SU-DHL-6 (cell line): Measurements from ENCODE around the gene PSMC5.
"Not testable (repeated sequence)": the region's sequence is repeated elsewhere in the genome, so short reads cannot be mapped to it uniquely, and the experiment has no call there.

Experiments
- H2AFZ ChIP-seq: fragments of 200-600 bp; sonication (generic); 2 replicates; pipeline ENCODE4 v1.6.1; 2014; ENCODE audit warnings: low read depth, mild to moderate bottlenecking, moderate library complexity, mixed read lengths, antibody characterized with exemption, low read length; ENCODE audit not compliant: severe bottlenecking
- H3F3A ChIP-seq: fragments of 200-600 bp; shearing (Covaris generic); 2 replicates; pipeline ENCODE4 v1.6.0; 2016; ENCODE audit warnings: antibody characterized with exemption, mild to moderate bottlenecking; ENCODE audit not compliant: insufficient read depth
- H3K27ac ChIP-seq: fragments of 200-600 bp; sonication (generic); 2 replicates; pipeline ENCODE4 v1.5.1; 2016; ENCODE audit warnings: low read depth, mild to moderate bottlenecking, low read length, moderate library complexity, mixed read lengths
- H3K27me3 ChIP-seq: fragments of 200-600 bp; sonication (generic), shearing (Covaris generic); 2 replicates; pipeline ENCODE4 v1.6.0; 2014; ENCODE audit warnings: mild to moderate bottlenecking, low read length
- H3K36me3 ChIP-seq: fragments of 200-600 bp; sonication (generic); 2 replicates; pipeline ENCODE4 v1.6.1; 2014; ENCODE audit warnings: mild to moderate bottlenecking, low read length, mixed read lengths
- H3K4me2 ChIP-seq: fragments of 300-600, 200-600 bp; shearing (Covaris generic), sonication (generic); 2 replicates; pipeline ENCODE4 v1.6.0; 2014; ENCODE audit warnings: low read length, low read depth, mild to moderate bottlenecking; ENCODE audit not compliant: poor library complexity, severe bottlenecking
- H3K4me3 ChIP-seq: fragments of 200-600 bp; sonication (generic); 2 replicates; pipeline ENCODE4 v1.5.1; 2014; ENCODE audit warnings: antibody characterized with exemption, low read length, mild to moderate bottlenecking, mixed read lengths; ENCODE audit not compliant: insufficient read depth, poor library complexity, severe bottlenecking
- H3K79me2 ChIP-seq: fragments of 200-600 bp; sonication (generic); 2 replicates; pipeline ENCODE4 v1.6.1; 2014; ENCODE audit warnings: mild to moderate bottlenecking, low read length, moderate library complexity; ENCODE audit not compliant: insufficient read depth
- H3K9ac ChIP-seq: fragments of 200-600 bp; sonication (generic); 2 replicates; pipeline ENCODE4 v1.7.0; 2014; ENCODE audit warnings: mild to moderate bottlenecking, low read length
- H3K9me2 ChIP-seq: fragments of 200-600 bp; sonication (generic); replicated peaks from 2 replicates; pipeline ENCODE4 v1.6.1; 2014; ENCODE audit warnings: low read length; ENCODE audit not compliant: insufficient read depth
- H3K9me3 ChIP-seq: fragments of 200-600 bp; sonication (generic); 2 replicates; pipeline ENCODE4 v1.6.1; 2014; ENCODE audit warnings: low read length, mixed read lengths; ENCODE audit not compliant: insufficient read depth
- H4K20me1 ChIP-seq: fragments of 200-600 bp; sonication (generic); 2 replicates; pipeline ENCODE4 v1.6.1; 2014; ENCODE audit warnings: low read depth, mild to moderate bottlenecking, antibody characterized with exemption, low read length, moderate library complexity, mixed read lengths
- CTCF ChIP-seq: fragments of 200-600 bp; sonication (generic); IDR thresholded peaks from one replicate; pipeline ENCODE4 v1.5.1; 2017; ENCODE audit warnings: antibody characterized with exemption, mild to moderate bottlenecking, low read length, moderate library complexity; ENCODE audit not compliant: insufficient read depth, poor library complexity, severe bottlenecking
- EZH2phosphoT487 ChIP-seq: fragments of 200-600 bp; sonication (generic), shearing (Covaris generic); conservative IDR thresholded peaks from 2 replicates; pipeline ENCODE4 v1.6.1; 2018; ENCODE audit warnings: mild to moderate bottlenecking, antibody characterized with exemption, low read length, moderate library complexity, mixed read lengths

Gene PSMC5

DNA sequence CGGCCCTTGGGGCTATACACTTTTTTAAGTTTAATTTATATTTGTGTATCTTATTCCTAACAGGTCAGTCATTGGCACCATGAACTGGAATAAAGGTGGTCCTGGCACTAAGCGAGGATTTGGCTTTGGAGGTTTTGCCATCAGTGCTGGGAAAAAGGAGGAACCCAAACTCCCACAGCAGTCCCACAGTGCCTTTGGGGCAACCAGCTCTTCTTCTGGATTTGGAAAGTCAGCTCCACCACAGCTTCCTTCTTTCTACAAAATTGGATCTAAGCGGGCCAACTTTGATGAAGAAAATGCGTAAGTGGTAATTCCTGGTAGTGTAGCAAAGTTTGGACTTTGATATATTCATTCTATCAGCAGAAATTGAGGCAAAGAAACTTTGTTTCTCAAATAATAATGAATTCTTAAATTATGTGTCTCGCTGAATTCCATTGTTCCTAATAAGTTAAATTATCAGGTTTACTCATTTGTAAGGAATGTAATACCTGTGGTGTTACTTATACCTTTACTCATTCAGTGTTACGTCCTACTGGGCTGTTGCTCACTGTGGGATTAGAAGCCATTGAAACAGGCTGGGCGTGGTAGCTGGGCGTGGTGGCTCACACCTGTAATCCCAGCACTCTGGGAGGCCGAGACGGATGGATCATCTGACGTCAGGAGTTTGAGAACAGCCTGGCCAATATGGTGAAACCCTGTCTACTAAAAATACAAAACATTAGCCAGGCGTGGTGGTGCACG lies 40.1 kb upstream of the PSMC5 start:
- Histone ChIP-seq H3K9ac (no peak overlapping the region), H3K4me2 (no peak overlapping the region), H3K36me3 (peaks cover 25% of the 10 kb centered on the region)

GRCh38 chr17:63790057-63790456 lies 37.2 kb upstream of the PSMC5 start:
- Histone ChIP-seq H3F3A (peaks cover 3% of the 10 kb centered on the region; the same call in 1 of the 2 replicates), H3K27me3 (no peaks in the 10 kb centered on the region), H3K4me3 (no peak overlapping the region), H3K79me2 (peaks cover 78% of the 10 kb centered on the region), H3K4me2 (no peak overlapping the region), H3K9me2 (no peaks in the 10 kb centered on the region), H3K9ac (no peak overlapping the region), H2AFZ (no peak overlapping the region), H3K27ac (no peak overlapping the region), H3K36me3 (peaks cover 48% of the 10 kb centered on the region), H3K9me3 (no peaks in the 10 kb centered on the region), H4K20me1 (peaks cover 9% of the 10 kb centered on the region; the same call in 1 of the 2 replicates)
- TF ChIP-seq EZH2phosphoT487 (no peak), CTCF (no peak)

More for the DNA sequence above, 40.1 kb upstream of the PSMC5 start:
- TF ChIP-seq CTCF (no peak), EZH2phosphoT487 (no peak)
- Histone ChIP-seq H3K79me2 (peaks cover 90% of the 10 kb centered on the region), H3K4me3 (no peak overlapping the region), H2AFZ (no peak overlapping the region), H3F3A (peaks cover 3% of the 10 kb centered on the region; the same call in 1 of the 2 replicates), H3K9me2 (no peaks in the 10 kb centered on the region), H3K9me3 (no peaks in the 10 kb centered on the region), H3K27me3 (no peaks in the 10 kb centered on the region), H3K27ac (no peak overlapping the region), H4K20me1 (peaks cover 15% of the 10 kb centered on the region; the same call in 1 of the 2 replicates)

DNA sequence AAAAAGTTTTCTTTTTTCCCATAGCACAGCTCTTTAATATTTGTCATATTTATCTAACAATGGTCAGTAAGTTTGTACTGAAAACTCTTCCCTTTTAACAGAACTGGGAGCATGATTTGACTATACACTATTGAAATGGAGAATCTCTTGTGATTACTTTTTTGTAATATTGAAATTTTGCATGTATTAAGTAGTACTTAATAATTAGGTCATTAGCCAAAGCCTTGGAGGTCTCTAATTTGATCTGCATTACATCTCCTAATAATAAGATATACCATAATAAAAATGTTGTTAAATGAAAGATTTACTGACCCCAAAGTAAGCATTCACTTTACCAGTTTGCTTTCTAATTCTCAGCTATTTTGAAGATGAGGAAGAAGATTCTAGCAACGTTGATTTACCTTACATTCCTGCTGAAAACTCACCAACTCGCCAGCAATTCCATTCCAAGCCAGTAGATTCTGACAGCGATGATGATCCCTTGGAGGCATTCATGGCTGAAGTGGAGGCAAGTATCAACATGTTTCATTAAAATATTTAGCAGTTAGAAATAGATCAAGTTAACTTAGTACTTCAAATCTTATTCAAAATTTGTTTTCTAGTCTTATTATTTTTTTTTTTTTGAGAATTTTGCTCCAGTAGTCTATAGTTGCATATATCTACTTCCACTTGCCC lies 35.0 kb upstream of the PSMC5 start:
- H3K27ac ChIP-seq = no peak overlapping the region
- H3K27me3 ChIP-seq = no peaks in the 10 kb centered on the region

GRCh38 chr17:63796375-63796774 lies 30.9 kb upstream of the PSMC5 start:
- not testable (repeated sequence) for H3K9me2 ChIP-seq, H3K9ac ChIP-seq, H2AFZ ChIP-seq, H3K4me2 ChIP-seq, H4K20me1 ChIP-seq, H3K27me3 ChIP-seq, H3K4me3 ChIP-seq, H3K9me3 ChIP-seq, H3K27ac ChIP-seq
- Histone ChIP-seq H3F3A (peaks cover 13% of the 10 kb centered on the region; the same call in 1 of the 2 replicates), H3K79me2 (peaks cover 24% of the 10 kb centered on the region), H3K36me3 (peaks cover 75% of the 10 kb centered on the region)

More for the DNA sequence above, 35.0 kb upstream of the PSMC5 start:
- Histone ChIP-seq H3K79me2 (peaks cover 58% of the 10 kb centered on the region), H3K4me3 (no peak overlapping the region), H3F3A (peaks cover 3% of the 10 kb centered on the region; the same call in 1 of the 2 replicates), H3K4me2 (no peak overlapping the region), H3K9ac (no peak overlapping the region), H2AFZ (no peak overlapping the region), H3K9me3 (no peaks in the 10 kb centered on the region), H3K9me2 (no peaks in the 10 kb centered on the region), H3K36me3 (peaks cover 56% of the 10 kb centered on the region), H4K20me1 (no peaks in the 10 kb centered on the region; the same call in 1 of the 2 replicates)
- TF ChIP-seq CTCF (no peak), EZH2phosphoT487 (no peak)
